Stimulated activated CD8-positive, alpha-beta memory T cell treated with anti-CD3 and anti-CD28 coated beads, Interleukin-15, amount 100 ng/mL, for 48 hours (primary cell): ENCODE data around the gene TATDN2.
"Not testable (repeated sequence)": the region's sequence is repeated elsewhere in the genome, so short reads cannot be mapped to it uniquely, and the experiment has no call there.

Experiments used
- DNase-seq, 2 donors: peaks; one replicate each; pipeline ENCODE4 v3.0.0-alpha.2; 2020; ENCODE audit warnings: low read depth in 2 of 2

The TATDN2 gene

GRCh38 chr3:10289787-10290355 lies 41.6 kb downstream of the TATDN2 start:
- DNase-seq = no peak

GRCh38 chr3:10290481-10291176 lies 42.4 kb downstream of the TATDN2 start:
- no peak for DNase-seq

GRCh38 chr3:10291641-10292040 lies 43.4 kb downstream of the TATDN2 start:
- DNase-seq = no peak

- no peak for DNase-seq
Measured at GRCh38 chr3:10292505-10293419, 44.5 kb downstream of the TATDN2 start, which contains the start of gene GHRL. Gene GHRL, minus strand, starts transcription at chr3:10292947. Its CDS starts 2,767 bp downstream, at chr3:10290180.

GRCh38 chr3:10294030-10294586 lies 45.8 kb downstream of the TATDN2 start:
- DNase-seq = no peak

GRCh38 chr3:10298064-10298463 lies 49.8 kb downstream of the TATDN2 start:
- DNase-seq = not testable (repeated sequence)

GRCh38 chr3:10299175-10299574 lies 50.9 kb downstream of the TATDN2 start:
- DNase-seq = no peak

- no peak for DNase-seq
Measured at GRCh38 chr3:10299679-10300078, 51.4 kb downstream of the TATDN2 start.

GRCh38 chr3:10300087-10300486 lies 51.8 kb downstream of the TATDN2 start:
- DNase-seq = no peak

- DNase-seq = no peak
Measured at GRCh38 chr3:10303105-10303504, 54.8 kb downstream of the TATDN2 start.

GRCh38 chr3:10303785-10304184 lies 55.5 kb downstream of the TATDN2 start:
- DNase-seq = no peak

GRCh38 chr3:10304905-10305304 lies 56.6 kb downstream of the TATDN2 start:
- no peak for DNase-seq

- DNase-seq = no peak
Measured at GRCh38 chr3:10305331-10305902, 57.2 kb downstream of the TATDN2 start.

GRCh38 chr3:10306156-10306555 lies 57.9 kb downstream of the TATDN2 start:
- no peak for DNase-seq

GRCh38 chr3:10308678-10309077 lies 60.4 kb downstream of the TATDN2 start:
- DNase-seq = no peak

GRCh38 chr3:10309736-10310135 lies 61.5 kb downstream of the TATDN2 start:
- DNase-seq = no peak

GRCh38 chr3:10310578-10310977 lies 62.3 kb downstream of the TATDN2 start:
- no peak for DNase-seq

- no peak for DNase-seq
Measured at GRCh38 chr3:10311710-10312109, 63.5 kb downstream of the TATDN2 start.

GRCh38 chr3:10312391-10312790 lies 64.1 kb downstream of the TATDN2 start:
- no peak for DNase-seq

- no peak for DNase-seq
Measured at GRCh38 chr3:10312861-10313260, 64.6 kb downstream of the TATDN2 start.

- no peak for DNase-seq
Measured at GRCh38 chr3:10315101-10315500, 66.8 kb downstream of the TATDN2 start.
